PFSK-1 (cell line): ENCODE data around the gene RCAN3.

Source experiments
- POLR2AphosphoS5 ChIP-seq: IDR thresholded peaks from 2 replicates; pipeline ENCODE4 v1.6.1; 2012; ENCODE audit warnings: low read depth, mild to moderate bottlenecking, control low read depth, low read length, moderate library complexity
- SIN3A ChIP-seq: IDR thresholded peaks from 2 replicates; pipeline ENCODE4 v1.6.1; 2012; ENCODE audit warnings: mild to moderate bottlenecking, low read length, moderate library complexity, borderline replicate concordance; ENCODE audit not compliant: insufficient read depth
- TAF1 ChIP-seq: IDR thresholded peaks from 2 replicates; pipeline ENCODE4 v1.6.1; 2012; ENCODE audit warnings: low read length, control low read depth, borderline replicate concordance; ENCODE audit not compliant: insufficient read depth
- TF ChIP-seq, protein P1 (sequence below), 2 experiments: IDR thresholded peaks; 2 replicates each; pipeline versions ENCODE4 v1.6.1 to v1.8.0; 2011 to 2012; ENCODE audit warnings: low read depth in 2 of 2, low read length in 2 of 2, control low read depth in 1 of 2, inconsistent platforms in 1 of 2, mild to moderate bottlenecking in 1 of 2, moderate library complexity in 1 of 2; ENCODE audit not compliant: insufficient read depth in 1 of 2

DNA sequence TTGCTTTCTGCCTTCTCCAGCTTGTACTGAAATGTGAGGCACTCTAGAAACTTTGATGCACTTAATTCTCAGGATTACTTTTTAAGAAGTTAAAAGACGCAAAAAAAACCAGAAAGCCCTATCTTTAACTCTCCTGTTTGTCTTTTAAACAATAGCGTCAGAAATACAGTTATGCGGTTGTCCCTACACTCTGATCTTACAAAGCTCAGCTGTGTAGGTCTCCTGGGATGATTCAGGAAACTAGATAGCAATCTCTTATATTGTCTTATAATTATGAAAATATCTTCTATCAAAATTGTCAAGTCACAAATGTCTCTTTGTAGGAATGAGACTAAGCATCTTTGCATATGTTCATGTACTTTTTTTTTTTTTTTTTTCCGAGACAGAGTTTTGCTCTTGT is 26.9 kb upstream of the RCAN3 start:
- no peak for TF ChIP-seq SIN3A
- no peak for TF ChIP-seq POLR2AphosphoS5
- TF ChIP-seq, protein P1, sequence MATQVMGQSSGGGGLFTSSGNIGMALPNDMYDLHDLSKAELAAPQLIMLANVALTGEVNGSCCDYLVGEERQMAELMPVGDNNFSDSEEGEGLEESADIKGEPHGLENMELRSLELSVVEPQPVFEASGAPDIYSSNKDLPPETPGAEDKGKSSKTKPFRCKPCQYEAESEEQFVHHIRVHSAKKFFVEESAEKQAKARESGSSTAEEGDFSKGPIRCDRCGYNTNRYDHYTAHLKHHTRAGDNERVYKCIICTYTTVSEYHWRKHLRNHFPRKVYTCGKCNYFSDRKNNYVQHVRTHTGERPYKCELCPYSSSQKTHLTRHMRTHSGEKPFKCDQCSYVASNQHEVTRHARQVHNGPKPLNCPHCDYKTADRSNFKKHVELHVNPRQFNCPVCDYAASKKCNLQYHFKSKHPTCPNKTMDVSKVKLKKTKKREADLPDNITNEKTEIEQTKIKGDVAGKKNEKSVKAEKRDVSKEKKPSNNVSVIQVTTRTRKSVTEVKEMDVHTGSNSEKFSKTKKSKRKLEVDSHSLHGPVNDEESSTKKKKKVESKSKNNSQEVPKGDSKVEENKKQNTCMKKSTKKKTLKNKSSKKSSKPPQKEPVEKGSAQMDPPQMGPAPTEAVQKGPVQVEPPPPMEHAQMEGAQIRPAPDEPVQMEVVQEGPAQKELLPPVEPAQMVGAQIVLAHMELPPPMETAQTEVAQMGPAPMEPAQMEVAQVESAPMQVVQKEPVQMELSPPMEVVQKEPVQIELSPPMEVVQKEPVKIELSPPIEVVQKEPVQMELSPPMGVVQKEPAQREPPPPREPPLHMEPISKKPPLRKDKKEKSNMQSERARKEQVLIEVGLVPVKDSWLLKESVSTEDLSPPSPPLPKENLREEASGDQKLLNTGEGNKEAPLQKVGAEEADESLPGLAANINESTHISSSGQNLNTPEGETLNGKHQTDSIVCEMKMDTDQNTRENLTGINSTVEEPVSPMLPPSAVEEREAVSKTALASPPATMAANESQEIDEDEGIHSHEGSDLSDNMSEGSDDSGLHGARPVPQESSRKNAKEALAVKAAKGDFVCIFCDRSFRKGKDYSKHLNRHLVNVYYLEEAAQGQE (IDR thresholded peaks at IDR 0.05; ENCODE audit: insufficient read depth in 1 of 2, low read depth in 2 of 2, low read length in 2 of 2): no peak
- TF ChIP-seq TAF1: no peak
